ENCODE measurements around the gene MLLT3.
A peak's percentile ranks its signal among the peaks of the same experiment; 100 is the strongest.

Gene MLLT3

GRCh38 chr9:20622330-20623020 lies at the start of gene MLLT3:
Gene MLLT3, minus strand, starts transcription at chr9:20622499.
- DNase-seq = peak; percentile 71 to 97 (median 91)

GRCh38 chr9:20671635-20672034 lies 49.3 kb upstream of the MLLT3 start:
- DNase-seq = no peak

- no peak for DNase-seq
These were observed 48.1 kb upstream of the MLLT3 start for GRCh38 chr9:20670395-20670794.

- no peak for DNase-seq
These were observed 42.2 kb upstream of the MLLT3 start for GRCh38 chr9:20664501-20664900.

GRCh38 chr9:20663133-20663532 lies 40.8 kb upstream of the MLLT3 start:
- DNase-seq = no peak

- no peak for DNase-seq
These were observed 39.9 kb upstream of the MLLT3 start for GRCh38 chr9:20662156-20662555.

- no peak for DNase-seq
These were observed 37.2 kb upstream of the MLLT3 start for GRCh38 chr9:20659474-20659967.

GRCh38 chr9:20658677-20659473 lies 36.6 kb upstream of the MLLT3 start:
- no peak for DNase-seq

- DNase-seq = peak in 1 of 51 donors; percentile 3
These were observed 36.0 kb upstream of the MLLT3 start for GRCh38 chr9:20658246-20658667.

- DNase-seq = no peak
These were observed 29.6 kb upstream of the MLLT3 start for GRCh38 chr9:20651939-20652338.

- no peak for DNase-seq
These were observed 28.5 kb upstream of the MLLT3 start for GRCh38 chr9:20650750-20651299.

- no peak for DNase-seq
These were observed 28.0 kb upstream of the MLLT3 start for GRCh38 chr9:20650313-20650712.

- DNase-seq = no peak
These were observed 27.1 kb upstream of the MLLT3 start for GRCh38 chr9:20649381-20649780.

- DNase-seq = no peak
These were observed 24.4 kb upstream of the MLLT3 start for GRCh38 chr9:20646656-20647055.

- DNase-seq = no peak
These were observed 21.4 kb upstream of the MLLT3 start for GRCh38 chr9:20643660-20644059.

GRCh38 chr9:20642045-20642444 lies 19.7 kb upstream of the MLLT3 start:
- DNase-seq = no peak

- peak in 20 of 51 donors; percentile 2 to 53 (median 20) for DNase-seq
These were observed 18.3 kb upstream of the MLLT3 start for GRCh38 chr9:20640331-20641187.

- DNase-seq = no peak
These were observed 14.7 kb upstream of the MLLT3 start for GRCh38 chr9:20636888-20637440.

GRCh38 chr9:20634895-20635294 lies 12.6 kb upstream of the MLLT3 start:
- DNase-seq = no peak

GRCh38 chr9:20632705-20633104 lies 10.4 kb upstream of the MLLT3 start:
- no peak for DNase-seq
